HG03354 (cell line): ENCODE data around the gene RSBN1.
"Not testable (repeated sequence)": the region's sequence is repeated elsewhere in the genome, so short reads cannot be mapped to it uniquely, and the experiment has no call there.

ENCODE experiments used
- ATAC-seq: cut with Tn5 transposase; IDR thresholded peaks from one replicate; pipeline ENCODE4 v1.9.1; 2021; ENCODE audit warnings: mild to moderate bottlenecking; ENCODE audit not compliant: unreplicated experiment, poor library complexity, severe bottlenecking

Gene RSBN1

GRCh38 chr1:113753333-113753732, 58.9 kb downstream of the RSBN1 start:
- ATAC-seq: not testable (repeated sequence)

DNA sequence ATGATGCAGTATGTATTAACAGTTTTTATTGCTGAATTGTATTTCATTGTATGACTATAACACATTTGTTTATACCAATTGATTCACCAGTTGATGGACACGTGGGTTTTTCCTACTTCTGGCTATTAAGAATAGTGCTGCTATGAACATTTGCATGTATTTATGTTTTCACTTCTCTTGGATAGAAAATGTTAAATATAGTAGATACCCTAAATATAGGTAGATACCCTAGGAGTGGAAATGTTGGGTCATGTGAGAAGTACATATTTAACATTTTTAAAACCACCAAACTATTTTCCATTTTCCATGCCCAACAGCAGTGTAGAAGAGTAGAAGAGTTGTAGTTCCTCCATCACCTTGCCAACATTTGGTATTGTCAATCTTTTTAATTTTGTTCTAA, 60.8 kb downstream of the RSBN1 start:
- ATAC-seq: no peak

DNA sequence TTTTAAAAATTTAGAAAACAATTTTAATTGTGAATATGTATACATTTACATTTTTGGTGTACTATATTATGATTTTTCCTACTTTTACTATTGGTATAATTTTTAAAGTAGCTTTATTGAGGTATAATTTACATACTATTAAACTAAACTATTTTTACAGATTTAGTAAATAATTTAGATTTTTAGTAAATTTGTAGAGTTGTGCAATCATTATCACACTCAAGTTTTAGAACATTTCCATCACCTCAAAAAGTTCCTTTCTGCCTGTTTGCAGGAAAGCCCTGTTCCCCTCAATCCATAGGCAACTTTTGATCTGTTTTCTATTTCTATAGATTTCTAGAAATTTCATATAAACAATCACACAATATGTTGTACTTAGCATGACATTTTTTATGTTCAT, 61.2 kb downstream of the RSBN1 start:
- ATAC-seq: no peak

DNA sequence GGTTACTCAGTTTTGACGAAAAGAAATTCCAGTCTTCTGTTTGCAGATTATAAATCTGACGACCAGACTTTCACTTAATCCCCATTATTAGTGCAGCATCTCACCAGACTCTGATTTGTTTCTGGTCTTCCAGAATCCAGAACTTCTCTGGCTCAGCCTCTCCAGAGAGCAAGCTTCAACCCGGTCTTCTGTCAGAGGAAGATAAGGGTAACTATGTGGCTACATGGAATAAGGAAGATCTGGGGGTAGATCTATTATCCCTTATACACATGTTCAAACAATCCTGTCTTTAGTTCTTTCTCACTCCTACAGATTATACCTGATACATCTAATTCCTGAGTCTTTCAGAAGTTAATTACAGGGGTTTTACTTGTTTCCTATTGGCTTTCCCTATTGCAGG, 62.9 kb downstream of the RSBN1 start:
- ATAC-seq: no peak

DNA sequence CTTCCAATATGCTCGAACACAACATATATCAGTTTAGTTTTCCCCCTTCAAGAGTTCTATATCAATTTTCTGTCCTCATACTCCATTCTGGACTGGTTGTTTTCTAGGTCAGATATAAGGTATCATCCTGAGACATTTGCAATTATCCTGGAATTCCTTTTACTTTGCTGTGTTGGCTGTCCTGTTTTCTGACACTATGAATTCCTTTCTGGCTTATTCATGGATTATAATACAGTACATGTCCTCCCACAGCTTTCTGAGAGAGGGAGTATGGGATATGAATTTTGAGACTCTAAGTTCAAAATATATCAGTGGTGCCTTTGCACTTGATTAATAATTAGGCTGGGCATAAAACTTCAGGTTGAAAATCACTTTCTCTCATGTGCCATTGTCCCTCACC, 64.9 kb downstream of the RSBN1 start:
- no peak for ATAC-seq

DNA sequence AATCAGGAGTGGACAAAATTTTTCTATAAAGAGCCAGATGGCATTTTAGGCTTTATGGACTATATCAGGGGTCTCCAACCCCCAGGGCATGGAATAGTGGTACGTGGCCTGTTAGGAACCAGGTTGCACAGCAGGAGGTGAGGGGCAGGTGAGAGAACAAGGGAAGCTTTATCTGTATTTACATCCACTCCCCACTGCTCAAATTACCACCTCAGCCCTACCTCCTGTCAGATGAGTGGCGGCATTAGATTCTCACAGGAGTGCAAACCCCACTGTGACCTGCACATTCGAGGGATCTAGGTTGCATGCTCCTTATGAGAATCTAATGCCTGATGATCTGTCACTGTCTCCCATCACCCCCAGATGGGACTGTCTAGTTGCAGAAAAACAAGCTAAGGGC, 66.9 kb downstream of the RSBN1 start:
- no peak for ATAC-seq

- no peak for ATAC-seq
Observed at GRCh38 chr1:113744114-113744513, 68.2 kb downstream of the RSBN1 start.

DNA sequence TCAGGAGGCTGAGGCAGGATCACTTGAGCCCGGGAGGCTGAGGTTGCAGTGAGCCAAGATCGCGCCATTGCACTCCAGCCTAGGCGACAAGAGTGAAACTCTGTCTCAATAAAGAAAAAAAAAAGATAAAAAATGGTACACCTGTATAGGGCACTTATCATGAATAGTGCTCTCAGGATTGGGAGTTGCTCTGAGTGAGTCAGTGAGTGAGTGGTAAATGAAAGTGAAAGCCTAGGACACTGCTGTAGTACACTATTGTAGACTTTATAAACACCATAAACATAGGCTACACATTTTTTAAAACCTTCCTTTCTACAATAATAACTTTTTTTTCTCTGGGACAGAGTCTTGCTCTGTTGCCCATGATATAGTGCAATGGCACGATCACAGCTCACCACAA, 69.8 kb downstream of the RSBN1 start:
- ATAC-seq: peak; percentile 58

- ATAC-seq: no peak
Observed at GRCh38 chr1:113734357-113735055, 77.8 kb downstream of the RSBN1 start.

DNA sequence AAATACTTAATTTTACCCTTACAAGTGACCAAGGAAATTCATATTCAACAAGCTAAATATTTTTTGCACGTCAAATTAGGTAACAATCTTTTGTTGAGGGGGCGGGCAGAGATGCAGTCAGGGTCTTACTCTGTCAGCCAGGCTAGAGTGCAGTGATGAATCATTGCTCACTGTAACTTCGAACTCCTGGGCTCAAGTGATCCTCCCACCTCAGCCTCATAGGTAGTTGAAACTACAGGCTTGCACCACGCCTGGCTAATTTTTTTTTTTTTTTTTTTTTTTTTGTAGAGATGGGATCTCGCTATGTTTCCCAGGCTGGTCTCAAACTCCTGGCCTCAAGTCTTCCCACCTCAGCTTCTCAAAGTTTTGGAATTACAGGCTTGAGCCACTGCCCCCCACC, 79.5 kb downstream of the RSBN1 start:
- no peak for ATAC-seq

GRCh38 chr1:113721010-113721409, 91.3 kb downstream of the RSBN1 start:
- no peak for ATAC-seq

DNA sequence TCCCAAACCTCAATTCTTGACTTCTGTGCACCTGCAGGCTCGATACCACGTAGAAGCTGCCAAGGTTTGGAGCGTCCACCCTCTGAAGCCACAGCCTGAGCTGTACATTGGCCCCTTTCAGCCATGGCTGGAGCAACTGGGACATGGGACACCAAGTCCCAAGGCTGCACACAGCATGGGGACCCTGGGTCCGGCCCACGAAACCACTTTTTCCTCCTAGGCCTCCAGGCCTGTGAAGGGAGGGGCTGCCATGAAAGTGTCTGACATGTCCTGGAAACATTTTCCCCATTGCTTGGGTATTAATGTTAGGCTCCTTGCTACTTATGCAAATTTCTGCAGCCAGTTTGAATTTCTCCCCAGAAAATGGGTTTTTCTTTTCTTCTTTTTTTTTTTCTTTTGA, 93.7 kb downstream of the RSBN1 start:
- ATAC-seq: not testable (repeated sequence)

GRCh38 chr1:113717506-113717905, 94.8 kb downstream of the RSBN1 start:
- not testable (repeated sequence) for ATAC-seq

DNA sequence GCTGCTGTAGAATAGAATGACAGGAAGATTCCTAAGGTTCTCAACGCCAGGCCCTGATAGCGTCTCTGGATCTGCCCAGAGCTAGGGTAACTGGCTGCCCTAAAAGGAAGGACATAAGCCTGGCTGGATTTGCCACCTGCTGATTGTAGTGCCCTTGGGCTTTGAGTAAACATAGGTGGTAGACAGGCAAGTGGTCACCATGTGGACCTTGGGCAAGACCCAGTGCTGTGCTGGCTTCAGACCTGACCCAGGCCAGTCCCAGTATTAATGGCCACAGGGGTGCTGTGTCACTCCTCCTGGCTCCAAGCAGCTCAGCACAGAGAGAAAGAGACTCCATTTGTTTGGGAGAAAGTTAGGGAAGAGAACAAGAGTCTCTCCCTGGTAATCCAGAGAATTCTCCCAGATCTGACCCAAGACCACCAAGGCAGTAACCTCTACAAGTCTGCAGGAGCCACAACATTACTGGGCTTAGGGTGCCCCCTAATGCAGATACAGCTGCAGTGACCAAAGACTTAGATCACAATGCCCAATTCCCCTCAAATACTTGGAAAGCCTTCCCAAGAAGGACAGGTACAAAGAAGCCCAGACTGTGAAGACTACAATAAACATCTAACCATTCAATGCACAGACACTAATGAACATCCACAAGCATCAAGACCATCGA, 97.5 kb downstream of the RSBN1 start:
- ATAC-seq: no peak
